MM.1S (cell line): ENCODE data around the gene COBL.

Experiments
- CTCF ChIP-seq: fragments of 300-600 bp; sonication (generic); IDR thresholded peaks from 2 replicates; pipeline ENCODE4 v1.5.1; 2016; ENCODE audit warnings: antibody characterized with exemption, low read length, mixed read lengths
- EZH2 ChIP-seq: fragments of 300-600 bp; sonication (generic); optimal IDR thresholded peaks from 2 replicates; pipeline ENCODE3; 2017; ENCODE audit warnings: low read depth, mild to moderate bottlenecking, antibody characterized with exemption, low read length, mixed read lengths
- EZH2phosphoT487 ChIP-seq: fragments of 300-600 bp; sonication (generic); IDR thresholded peaks from 2 replicates; pipeline ENCODE4 v1.6.1; 2018; ENCODE audit warnings: antibody characterized with exemption, low read length

GRCh38 chr7:51158211-51158610, 158.4 kb downstream of the COBL start:
- TF ChIP-seq CTCF = no peak
- no peak for TF ChIP-seq EZH2phosphoT487
- no peak for TF ChIP-seq EZH2
